ENCODE data around the gene UNK. TPM values are rescaled to one million over a fixed set of nuclear protein-coding genes. Genes with fewer than 3 reads are reported as not detected.
"Not testable (repeated sequence)": the region's sequence is repeated elsewhere in the genome, so short reads cannot be mapped to it uniquely, and the experiment has no call there.

Gene UNK
- total RNA-seq, 4 donors from 2014 or later, result 18.0 to 23.7 (median 20.0) TPM

DNA sequence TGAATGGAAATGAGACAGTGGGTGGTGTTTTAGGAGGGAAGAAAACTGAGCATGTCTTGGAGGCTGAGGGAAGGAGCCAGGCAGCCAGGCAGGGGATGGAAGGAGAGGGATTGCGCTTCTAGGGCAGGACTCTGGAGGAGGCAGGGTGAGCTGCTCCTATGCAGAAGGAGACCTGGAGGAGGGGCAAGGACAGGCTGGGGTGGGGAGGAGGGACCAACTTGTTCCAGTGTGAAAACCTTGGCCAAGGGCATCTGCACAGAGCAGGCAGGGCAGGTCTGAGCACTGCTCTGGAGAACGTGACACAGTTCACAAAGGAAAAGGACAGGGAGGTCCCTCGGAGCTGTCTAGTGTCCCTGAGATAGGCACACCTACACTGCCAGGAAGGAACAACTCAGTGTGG is 25.1 kb upstream of the UNK start:
- Histone ChIP-seq H3K27me3 (no peaks in the 10 kb centered on the region), H3K36me3 (peaks cover 0 to 75% (median 37%) of the 10 kb centered on the region in 4 donors), H3K4me3 (no peak overlapping the region), H3K9me3 (no peaks in the 10 kb centered on the region), H3K4me1 (peaks cover 13 to 28% (median 25%) of the 10 kb centered on the region in 4 donors), H3K27ac (replicated peaks in 1 of 4) (no peak overlapping the region)
- TF ChIP-seq POLR2A (IDR thresholded peaks at IDR 0.05; ENCODE audit: low read depth) (no peak), CTCF (IDR thresholded peaks at IDR 0.05) (no peak), POLR2AphosphoS5 (IDR thresholded peaks at IDR 0.05) (no peak), EP300 (IDR thresholded peaks at IDR 0.05) (no peak)
- no peak for DNase-seq (ENCODE audit: extremely low spot score)
- intact Hi-C loops (cut with DNase I), result no loop called here
- 89% methylated on average over 3 of the region's 3 CpGs for WGBS

GRCh38 chr17:75759978-75760640 is 24.5 kb upstream of the UNK start:
- Histone ChIP-seq H3K36me3 (peaks cover 0 to 72% (median 37%) of the 10 kb centered on the region in 4 donors), H3K4me1 (peaks cover 10 to 28% (median 25%) of the 10 kb centered on the region in 4 donors)
- H3K27ac ChIP-seq (replicated peaks in 1 of 4); H3K9me3 ChIP-seq; H3K4me3 ChIP-seq; DNase-seq (ENCODE audit: extremely low spot score); H3K27me3 ChIP-seq: not testable (repeated sequence)
- intact Hi-C loops (cut with DNase I), result loop anchor here (10.0 kb wide), 1 partner anchor 65 kb away; no protein-coding TSS in a partner anchor
- WGBS, result 97% methylated on average over 6 of the region's 6 CpGs

DNA sequence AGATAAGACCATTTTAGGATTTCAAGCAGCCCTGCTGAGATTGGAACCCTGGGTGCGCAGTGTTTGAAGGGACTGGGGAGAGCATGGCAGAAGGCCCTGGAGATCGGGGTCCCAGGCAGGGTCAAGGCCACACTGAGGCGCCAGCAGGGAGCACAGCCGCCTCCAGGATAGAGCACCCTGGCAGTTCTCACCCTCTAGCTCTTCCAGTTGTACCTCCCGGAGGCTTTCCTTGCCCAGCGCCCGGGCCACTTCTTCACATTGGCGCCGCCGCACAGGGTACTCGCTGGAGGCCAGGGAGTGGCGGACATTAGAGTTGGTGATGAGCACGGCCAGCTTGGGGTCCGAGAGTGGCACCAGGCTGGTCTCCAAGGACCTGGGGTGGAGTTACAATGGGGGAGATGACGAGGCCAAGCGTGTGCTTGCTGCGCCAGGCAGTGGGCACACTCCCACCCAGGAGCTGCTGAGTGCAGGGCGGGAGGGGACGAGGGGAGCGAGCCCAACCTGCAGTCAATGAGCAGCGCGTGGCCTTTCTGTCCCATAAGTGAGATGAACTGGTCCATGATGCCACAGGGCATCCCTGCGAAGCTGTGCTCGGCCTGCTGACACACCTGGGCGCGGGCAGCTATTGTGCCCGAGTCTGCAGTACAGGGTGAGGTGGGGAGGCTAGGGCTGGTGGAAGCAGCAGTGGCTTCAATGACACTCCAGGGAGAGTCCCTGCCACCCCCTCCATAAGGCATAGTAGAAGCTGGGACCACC is 21.9 kb upstream of the UNK start:
- peaks cover 0 to 46% (median 21%) of the 10 kb centered on the region in 4 donors for H3K36me3 ChIP-seq
- 94% methylated on average over 16 of the region's 27 CpGs for WGBS
- H3K4me3 ChIP-seq, result no peak overlapping the region
- no peak for TF ChIP-seq EP300 (IDR thresholded peaks at IDR 0.05)
- no peak for TF ChIP-seq POLR2AphosphoS5 (IDR thresholded peaks at IDR 0.05)
- no peak overlapping the region for H3K27ac ChIP-seq (replicated peaks in 1 of 4)
- no peaks in the 10 kb centered on the region for H3K27me3 ChIP-seq
- H3K4me1 ChIP-seq, result peaks cover 10 to 30% (median 26%) of the 10 kb centered on the region in 4 donors
- H3K9me3 ChIP-seq, result no peaks in the 10 kb centered on the region
- intact Hi-C loops (cut with DNase I), result loop anchor here (10.0 kb wide), 1 partner anchor 62 kb away; no protein-coding TSS in a partner anchor
- DNase-seq (ENCODE audit: extremely low spot score), result no peak

DNA sequence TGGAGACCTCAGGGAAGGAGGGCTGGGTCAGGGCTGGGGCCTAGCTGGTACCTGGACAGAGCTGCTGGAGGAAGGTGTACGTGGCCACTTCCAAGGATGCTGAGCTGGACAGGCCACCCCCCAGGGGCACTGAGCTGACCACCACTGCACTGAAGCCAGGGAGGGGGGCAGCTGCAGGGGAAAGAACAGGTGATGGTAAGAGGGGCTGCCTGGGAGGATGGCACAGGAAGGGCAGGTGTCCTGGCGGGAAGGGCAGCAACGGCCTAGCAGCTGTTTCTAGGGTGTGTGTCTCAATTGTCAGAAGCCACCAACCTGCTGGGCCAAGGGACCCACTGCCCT is 21.4 kb upstream of the UNK start:
- Histone ChIP-seq H3K4me1 (peaks cover 10 to 30% (median 26%) of the 10 kb centered on the region in 4 donors), H3K4me3 (no peak overlapping the region), H3K36me3 (peaks cover 0 to 40% (median 16%) of the 10 kb centered on the region in 4 donors), H3K27ac (replicated peaks in 1 of 4) (no peak overlapping the region), H3K9me3 (no peaks in the 10 kb centered on the region), H3K27me3 (no peaks in the 10 kb centered on the region)
- no peak for DNase-seq (ENCODE audit: extremely low spot score)
- TF ChIP-seq POLR2A (IDR thresholded peaks at IDR 0.05; ENCODE audit: low read depth) (no peak), POLR2AphosphoS5 (IDR thresholded peaks at IDR 0.05) (no peak), CTCF (IDR thresholded peaks at IDR 0.05) (no peak), EP300 (IDR thresholded peaks at IDR 0.05) (no peak)
- intact Hi-C loops (cut with DNase I), result loop anchor here (10.0 kb wide), 1 partner anchor 62 kb away; no protein-coding TSS in a partner anchor
- WGBS, result 81% methylated on average over 3 of the region's 3 CpGs

DNA sequence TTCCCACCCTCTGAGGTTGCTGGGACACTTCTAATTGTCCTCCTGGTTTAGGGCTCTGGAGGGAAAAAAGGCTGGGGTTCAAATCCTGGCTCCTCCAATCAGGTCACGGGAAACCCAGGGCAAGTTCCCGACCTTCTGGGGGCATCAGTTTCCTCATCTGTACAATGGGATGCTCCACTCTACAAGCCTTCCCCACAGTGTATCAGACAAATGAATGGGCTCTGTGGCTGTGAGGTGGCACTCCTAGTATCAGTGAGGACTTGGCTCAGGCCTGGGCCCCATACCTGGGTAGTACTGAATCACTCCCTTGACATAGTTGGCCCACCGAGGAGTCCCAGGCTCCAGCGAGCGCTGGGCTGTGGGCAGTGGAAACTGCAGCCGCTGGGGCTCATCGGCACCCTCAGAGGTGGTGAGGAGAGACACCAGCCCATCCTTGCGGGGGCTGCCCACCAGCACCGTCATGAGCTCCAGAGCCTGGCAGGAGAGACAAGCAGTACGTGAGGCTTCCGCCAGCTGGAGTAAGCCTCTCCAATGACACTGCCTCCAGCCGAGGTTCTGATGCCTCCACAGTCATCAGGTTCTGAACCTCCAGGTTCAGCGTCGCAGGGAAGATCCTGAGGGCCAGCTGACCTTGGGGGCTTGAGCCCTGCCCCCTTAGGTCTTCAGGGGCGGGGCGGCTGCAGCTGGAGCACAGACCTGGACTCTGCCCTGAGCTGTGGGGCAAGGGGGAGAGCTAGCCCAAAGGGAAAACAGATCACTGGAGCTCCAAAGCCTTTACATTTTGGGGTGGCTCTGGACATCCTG is 20.8 kb upstream of the UNK start:
- H3K27ac ChIP-seq (replicated peaks in 1 of 4), result peak overlapping the region; percentile 83 to 93 (median 90)
- H3K9me3 ChIP-seq, result no peaks in the 10 kb centered on the region
- H3K4me3 ChIP-seq, result peak overlapping the region; percentile 71 to 91 (median 77)
- TF ChIP-seq EP300 (IDR thresholded peaks at IDR 0.05), result no peak
- TF ChIP-seq CTCF (IDR thresholded peaks at IDR 0.05), result no peak
- TF ChIP-seq POLR2A (IDR thresholded peaks at IDR 0.05; ENCODE audit: low read depth), result no peak
- TF ChIP-seq POLR2AphosphoS5 (IDR thresholded peaks at IDR 0.05), result no peak
- peaks cover 0 to 35% (median 10%) of the 10 kb centered on the region in 4 donors for H3K36me3 ChIP-seq
- H3K27me3 ChIP-seq, result no peaks in the 10 kb centered on the region
- DNase-seq (ENCODE audit: extremely low spot score), result no peak
- intact Hi-C loops (cut with DNase I), result loop anchor here (10.0 kb wide), 1 partner anchor 61 kb away; no protein-coding TSS in a partner anchor
- 73% methylated on average over 10 of the region's 16 CpGs for WGBS
- peaks cover 10 to 30% (median 26%) of the 10 kb centered on the region in 4 donors for H3K4me1 ChIP-seq

Measured in esophagus muscularis mucosa (tissue), 4 donors.